Spleen (tissue), 7 donors: ENCODE data around the gene TTC7B.

ENCODE experiments used
- CTCF ChIP-seq, 11 experiments: fragments of 200-600 bp in 7 of 11; fragments of 450-650 bp in 4 of 11; sonication (generic) in 4 of 11; IDR thresholded peaks in 8 of 11; conservative IDR thresholded peaks in 3 of 11; 1 replicate in 7 of 11; 2 replicates in 4 of 11; pipeline versions ENCODE4 v1.4.0 to v1.8.0; 2016 to 2021; ENCODE audit warnings: antibody characterized with exemption in 11 of 11, inconsistent platforms in 4 of 11, mild to moderate bottlenecking in 1 of 11
- POLR2A ChIP-seq, 3 donors: fragments of 450-650 bp; IDR thresholded peaks; one replicate each; pipeline ENCODE4 v1.5.1; 2017; ENCODE audit warnings: antibody characterized with exemption in 3 of 3, mild to moderate bottlenecking in 1 of 3
- donor health status: DM: no; HTN: no; CAD: no; lungs with moderate emphysema.
- donor health status: DM: no; HTN: no; CAD: no.
- donor health status: DM: no; HTN: no; CAD: no.

GRCh38 chr14:90575336-90575735, 240.9 kb downstream of the TTC7B start:
- TF ChIP-seq CTCF (IDR thresholded peaks at IDR 0.05 in 8 of 11, conservative IDR thresholded peaks at IDR 0.05 in 3 of 11) (no peak), POLR2A (IDR thresholded peaks at IDR 0.05) (no peak)
